Loucy (cell line): ENCODE measurements around the gene CSRNP2.
A peak's percentile ranks its signal among the peaks of the same experiment; 100 is the strongest.

Experiments
- H2AFZ ChIP-seq: fragments of 200-600 bp; sonication (generic); 2 replicates; pipeline ENCODE4 v1.6.0; 2016; ENCODE audit warnings: antibody characterized with exemption, mild to moderate bottlenecking, low read length, moderate library complexity
- H3F3A ChIP-seq: fragments of 200-600 bp; 2 replicates; pipeline ENCODE4 v1.6.0; 2016; ENCODE audit warnings: antibody characterized with exemption, low read depth, mild to moderate bottlenecking
- H3K27me3 ChIP-seq: fragments of 200-600 bp; sonication (generic); 2 replicates; pipeline ENCODE4 v1.6.1; 2014; ENCODE audit warnings: low read length, mild to moderate bottlenecking; ENCODE audit not compliant: insufficient read depth, poor library complexity, severe bottlenecking
- H3K36me3 ChIP-seq: fragments of 200-600 bp; sonication (generic); 2 replicates; pipeline ENCODE4 v1.6.1; 2016; ENCODE audit warnings: low read length; ENCODE audit not compliant: insufficient read depth
- H3K4me1 ChIP-seq: fragments of 200-600 bp; sonication (generic); 2 replicates; pipeline ENCODE4 v1.5.1; 2014; ENCODE audit warnings: low read length, mild to moderate bottlenecking; ENCODE audit not compliant: insufficient read depth, poor library complexity, severe bottlenecking
- H3K4me2 ChIP-seq: fragments of 200-600 bp; sonication (generic); 2 replicates; pipeline ENCODE4 v1.6.0; 2014; ENCODE audit warnings: antibody characterized with exemption, low read length, low read depth, mild to moderate bottlenecking; ENCODE audit not compliant: poor library complexity, severe bottlenecking
- H3K4me3 ChIP-seq: fragments of 200-600 bp; sonication (generic); 2 replicates; pipeline ENCODE4 v1.5.1; 2014; ENCODE audit warnings: low read length, mild to moderate bottlenecking, mixed read lengths; ENCODE audit not compliant: poor library complexity, severe bottlenecking
- H3K79me2 ChIP-seq: fragments of 200-600 bp; sonication (generic); 2 replicates; pipeline ENCODE4 v1.6.1; 2014; ENCODE audit warnings: low read length; ENCODE audit not compliant: insufficient read depth
- H3K9ac ChIP-seq: fragments of 200-600 bp; sonication (generic); 2 replicates; pipeline ENCODE4 v1.6.0; 2014; ENCODE audit warnings: mild to moderate bottlenecking, low read depth, low read length, moderate library complexity; ENCODE audit not compliant: poor library complexity, severe bottlenecking
- H3K9me2 ChIP-seq: fragments of 200-600 bp; sonication (generic); replicated peaks from 2 replicates; pipeline ENCODE4 v1.6.1; 2016; ENCODE audit warnings: low read depth, low read length, mixed read lengths
- H3K9me3 ChIP-seq: fragments of 200-600 bp; sonication (generic); 2 replicates; pipeline ENCODE4 v1.6.1; 2014; ENCODE audit warnings: mild to moderate bottlenecking, antibody characterized with exemption, low read length, low read depth; ENCODE audit not compliant: insufficient read depth
- H4K20me1 ChIP-seq: fragments of 200-600 bp; sonication (generic); 2 replicates; pipeline ENCODE4 v1.6.0; 2014; ENCODE audit warnings: antibody characterized with exemption, low read length, mild to moderate bottlenecking; ENCODE audit not compliant: insufficient read depth, poor library complexity, severe bottlenecking
- EZH2phosphoT487 ChIP-seq: fragments of 200-600 bp; IDR thresholded peaks from 2 replicates; pipeline ENCODE4 v1.6.1; 2018; ENCODE audit warnings: antibody characterized with exemption, mild to moderate bottlenecking, moderate library complexity, borderline replicate concordance
- TF ChIP-seq, protein P1 (sequence below): fragments of 200-600 bp; sonication (generic); conservative IDR thresholded peaks from 2 replicates; pipeline ENCODE4 v1.5.1; 2014; ENCODE audit warnings: mild to moderate bottlenecking, antibody characterized with exemption, low read length

The CSRNP2 gene

DNA sequence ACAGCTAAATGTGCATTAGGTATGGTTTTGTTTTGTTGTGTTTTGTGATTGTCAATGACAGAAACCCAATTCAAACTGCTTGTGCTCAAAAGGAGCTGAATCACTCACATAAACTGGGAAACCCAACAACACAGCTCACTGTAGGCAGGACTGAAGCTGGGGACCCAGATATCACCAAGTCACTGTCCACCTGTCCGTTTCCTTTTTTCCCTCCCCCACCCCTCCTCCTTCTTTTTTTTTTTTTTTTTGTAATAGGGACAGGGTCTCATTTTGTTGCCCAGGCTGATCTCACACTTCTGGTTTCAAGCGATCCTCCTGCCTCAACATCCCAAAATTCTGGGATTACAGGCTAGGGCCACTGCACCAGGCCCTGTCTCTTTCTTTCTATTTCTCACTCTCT, 50.3 kb downstream of the CSRNP2 start:
- H3K9me2 ChIP-seq = no peaks in the 10 kb centered on the region
- no peaks in the 10 kb centered on the region for H4K20me1 ChIP-seq
- no peak overlapping the region for H3K9ac ChIP-seq
- no peaks in the 10 kb centered on the region for H3K79me2 ChIP-seq
- no peaks in the 10 kb centered on the region for H3K9me3 ChIP-seq
- no peak overlapping the region for H2AFZ ChIP-seq
- TF ChIP-seq, protein P1, sequence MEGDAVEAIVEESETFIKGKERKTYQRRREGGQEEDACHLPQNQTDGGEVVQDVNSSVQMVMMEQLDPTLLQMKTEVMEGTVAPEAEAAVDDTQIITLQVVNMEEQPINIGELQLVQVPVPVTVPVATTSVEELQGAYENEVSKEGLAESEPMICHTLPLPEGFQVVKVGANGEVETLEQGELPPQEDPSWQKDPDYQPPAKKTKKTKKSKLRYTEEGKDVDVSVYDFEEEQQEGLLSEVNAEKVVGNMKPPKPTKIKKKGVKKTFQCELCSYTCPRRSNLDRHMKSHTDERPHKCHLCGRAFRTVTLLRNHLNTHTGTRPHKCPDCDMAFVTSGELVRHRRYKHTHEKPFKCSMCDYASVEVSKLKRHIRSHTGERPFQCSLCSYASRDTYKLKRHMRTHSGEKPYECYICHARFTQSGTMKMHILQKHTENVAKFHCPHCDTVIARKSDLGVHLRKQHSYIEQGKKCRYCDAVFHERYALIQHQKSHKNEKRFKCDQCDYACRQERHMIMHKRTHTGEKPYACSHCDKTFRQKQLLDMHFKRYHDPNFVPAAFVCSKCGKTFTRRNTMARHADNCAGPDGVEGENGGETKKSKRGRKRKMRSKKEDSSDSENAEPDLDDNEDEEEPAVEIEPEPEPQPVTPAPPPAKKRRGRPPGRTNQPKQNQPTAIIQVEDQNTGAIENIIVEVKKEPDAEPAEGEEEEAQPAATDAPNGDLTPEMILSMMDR = no peak
- TF ChIP-seq EZH2phosphoT487 = no peak
- no peaks in the 10 kb centered on the region for H3K4me1 ChIP-seq
- H3K27me3 ChIP-seq = no peaks in the 10 kb centered on the region
- no peaks in the 10 kb centered on the region for H3F3A ChIP-seq
- H3K36me3 ChIP-seq = no peaks in the 10 kb centered on the region
- H3K4me2 ChIP-seq = no peak overlapping the region
- H3K4me3 ChIP-seq = no peak overlapping the region

DNA sequence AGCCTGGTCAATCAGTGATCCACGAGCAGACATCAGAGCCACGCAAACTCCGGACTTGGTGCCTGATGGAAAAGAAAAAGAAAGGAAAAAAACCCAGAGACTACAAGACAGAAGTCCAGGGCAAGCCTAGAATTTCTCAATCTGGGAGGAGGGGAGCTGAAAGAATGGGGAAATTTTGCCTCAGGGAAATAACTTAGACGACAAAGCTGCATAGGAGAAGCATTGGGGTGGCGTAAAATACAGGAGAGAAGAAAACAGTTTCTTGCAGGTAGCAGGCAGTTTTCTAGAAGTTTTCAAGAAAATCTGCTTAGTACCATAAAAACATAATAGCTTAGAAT, 54.6 kb downstream of the CSRNP2 start:
- no peak overlapping the region for H3K4me2 ChIP-seq
- H3K9me3 ChIP-seq = no peaks in the 10 kb centered on the region
- no peaks in the 10 kb centered on the region for H3K9me2 ChIP-seq
- H3K79me2 ChIP-seq = peaks cover 24% of the 10 kb centered on the region
- H4K20me1 ChIP-seq = peaks cover 9% of the 10 kb centered on the region
- H3K9ac ChIP-seq = no peak overlapping the region
- H3K4me1 ChIP-seq = peaks cover 19% of the 10 kb centered on the region
- no peaks in the 10 kb centered on the region for H3K27me3 ChIP-seq
- no peak for TF ChIP-seq EZH2phosphoT487
- TF ChIP-seq, protein P1 = no peak
- H3K36me3 ChIP-seq = no peaks in the 10 kb centered on the region
- no peak overlapping the region for H3K4me3 ChIP-seq
- 0 out of 2 replicates have a peak overlapping the region, but pooled peaks have one; percentile 21 for H2AFZ ChIP-seq
- H3F3A ChIP-seq = no peaks in the 10 kb centered on the region

DNA sequence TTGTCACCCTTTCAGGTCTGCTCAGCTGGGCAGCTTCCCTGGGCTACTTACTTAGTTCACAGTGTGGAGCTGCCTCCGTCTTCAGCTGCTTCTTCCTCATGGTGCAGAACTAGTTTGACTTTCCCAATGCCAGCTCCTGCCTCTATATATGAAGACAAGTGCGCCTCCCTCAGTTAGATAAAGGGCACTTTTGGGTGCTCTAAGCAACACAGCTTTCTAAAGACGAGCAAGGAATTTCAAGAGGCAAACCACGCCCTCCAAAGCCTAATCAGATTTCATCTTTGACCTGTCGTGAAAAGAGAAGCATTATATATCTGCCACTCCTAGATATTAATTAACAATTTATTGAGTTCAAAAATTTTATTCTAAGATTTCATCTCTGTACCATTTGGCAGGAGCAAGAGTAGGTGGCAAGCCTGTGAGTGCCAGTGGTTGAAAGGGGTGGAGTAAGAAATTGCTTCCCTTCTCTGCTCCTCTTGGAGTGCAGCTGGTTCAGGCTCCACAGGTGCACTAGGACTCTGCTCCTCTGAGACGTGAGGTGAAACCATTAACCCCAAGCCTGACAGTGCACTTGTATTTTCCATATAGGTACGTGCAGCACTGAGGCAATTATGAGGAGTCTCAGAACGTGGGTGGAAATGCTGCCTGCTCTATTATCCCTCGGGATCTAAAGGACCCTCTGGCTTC, 55.1 kb downstream of the CSRNP2 start:
- H3K4me2 ChIP-seq = peak overlapping the region; percentile 43

More for the DNA sequence above, 55.1 kb downstream of the CSRNP2 start:
- Histone ChIP-seq H4K20me1 (peaks cover 14% of the 10 kb centered on the region), H3F3A (no peaks in the 10 kb centered on the region), H3K79me2 (peaks cover 29% of the 10 kb centered on the region), H3K36me3 (no peaks in the 10 kb centered on the region), H2AFZ (peak overlapping the region; percentile 21; the same call in 1 of the 2 replicates), H3K9me3 (no peaks in the 10 kb centered on the region), H3K9ac (no peak overlapping the region), H3K4me3 (no peak overlapping the region), H3K4me1 (peaks cover 24% of the 10 kb centered on the region), H3K9me2 (no peaks in the 10 kb centered on the region), H3K27me3 (no peaks in the 10 kb centered on the region)
- TF ChIP-seq EZH2phosphoT487 = no peak
- TF ChIP-seq, protein P1 = peak; percentile 70
